Measurements from ENCODE around the gene RPL9.
"Not testable (repeated sequence)": the region's sequence is repeated elsewhere in the genome, so short reads cannot be mapped to it uniquely, and the experiment has no call there.

The RPL9 gene

DNA sequence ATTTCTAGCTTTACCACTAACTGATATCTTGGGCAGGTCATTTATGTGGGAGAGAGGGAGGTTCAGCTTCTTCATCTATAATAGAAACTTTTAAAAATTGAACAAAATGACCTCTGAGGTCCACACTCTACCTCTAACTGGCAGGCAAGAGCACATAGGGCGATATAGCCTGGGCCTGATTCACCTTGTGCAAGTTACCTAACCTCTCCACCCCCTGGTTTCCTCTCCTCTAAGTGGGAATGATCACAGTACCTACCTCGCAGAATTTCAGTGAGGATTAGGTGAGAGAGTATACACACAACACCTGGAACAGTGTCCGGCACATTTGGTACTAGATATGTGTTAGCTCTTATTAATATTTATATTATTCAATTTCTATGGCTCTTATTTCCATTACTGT lies 36.5 kb downstream of the RPL9 start:
- DNase-seq: no peak

DNA sequence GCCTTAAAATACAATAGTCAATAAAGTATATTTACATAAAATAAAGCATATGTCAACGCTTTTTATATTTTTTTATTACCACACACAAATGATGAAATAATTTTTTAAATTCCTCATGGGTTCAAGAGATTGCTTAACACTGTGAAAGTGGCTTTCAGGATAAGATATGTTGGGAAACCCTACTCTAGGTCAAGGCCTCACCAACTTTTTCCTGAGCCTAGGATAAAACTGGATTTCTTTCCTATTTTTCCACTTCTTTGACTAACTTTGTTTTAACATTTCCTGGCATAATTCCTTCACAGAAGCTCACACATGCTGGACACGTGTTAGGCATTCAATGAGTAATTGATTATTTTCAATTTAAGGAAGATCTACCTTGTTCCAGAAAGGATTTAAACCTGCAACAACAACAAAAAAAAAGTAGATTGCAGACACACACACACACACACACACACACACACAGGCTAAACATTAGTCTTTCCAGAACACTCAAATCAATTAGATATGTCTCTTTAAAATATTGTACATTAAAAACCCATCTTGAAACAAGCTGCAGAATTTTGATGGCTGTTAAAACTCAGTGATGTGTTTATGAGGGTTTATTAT lies 42.9 kb downstream of the RPL9 start:
- no peak for DNase-seq

DNA sequence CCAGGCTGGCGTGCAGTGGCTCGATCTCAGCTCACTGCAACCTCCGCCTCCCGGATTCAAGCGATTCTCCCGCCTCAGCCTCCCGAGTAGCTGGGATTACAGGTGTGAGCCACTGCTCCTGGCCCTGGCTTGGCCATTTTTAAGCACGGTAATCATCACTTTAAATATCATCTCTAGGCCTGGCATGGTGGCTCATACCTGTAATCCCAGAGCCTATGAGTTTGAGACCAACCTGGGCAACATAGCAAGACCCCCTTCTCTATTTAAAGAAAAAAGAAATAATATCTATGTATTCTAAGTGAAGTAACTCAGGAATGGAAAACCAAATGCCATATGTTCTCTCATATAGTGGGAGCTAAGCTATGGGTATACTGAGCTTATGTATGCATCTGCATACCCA lies 47.2 kb downstream of the RPL9 start:
- not testable (repeated sequence) for DNase-seq

DNA sequence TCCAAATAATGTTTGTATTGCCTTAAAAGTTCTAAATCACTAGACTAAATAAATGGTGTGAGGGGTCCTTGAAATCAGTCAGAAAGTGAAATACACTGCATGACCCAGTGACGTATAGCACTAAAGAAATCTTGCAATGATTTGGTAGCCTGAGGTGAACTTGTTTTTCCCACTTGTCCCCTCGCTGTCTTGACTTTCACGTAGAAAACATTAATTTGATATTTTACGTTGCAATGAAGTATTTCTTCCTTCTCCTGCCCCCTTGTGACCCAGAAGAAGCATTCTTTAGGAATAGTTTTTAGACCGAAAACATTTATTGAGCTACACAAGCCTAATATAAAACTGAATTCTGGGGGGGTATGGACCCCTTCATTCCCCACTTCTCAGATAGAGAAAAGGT lies 48.3 kb downstream of the RPL9 start:
- no peak for DNase-seq

DNA sequence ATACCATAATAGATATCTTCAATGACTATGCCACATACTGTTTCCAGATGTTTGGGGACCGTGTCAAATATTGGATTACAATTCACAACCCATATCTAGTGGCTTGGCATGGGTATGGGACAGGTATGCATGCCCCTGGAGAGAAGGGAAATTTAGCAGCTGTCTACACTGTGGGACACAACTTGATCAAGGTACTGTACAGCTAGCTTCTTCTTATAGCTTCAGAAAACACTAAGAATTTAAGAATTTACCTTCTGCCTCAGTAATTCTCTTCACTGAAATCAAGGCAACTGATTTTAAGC lies 51.2 kb downstream of the RPL9 start:
- no peak for DNase-seq

DNA sequence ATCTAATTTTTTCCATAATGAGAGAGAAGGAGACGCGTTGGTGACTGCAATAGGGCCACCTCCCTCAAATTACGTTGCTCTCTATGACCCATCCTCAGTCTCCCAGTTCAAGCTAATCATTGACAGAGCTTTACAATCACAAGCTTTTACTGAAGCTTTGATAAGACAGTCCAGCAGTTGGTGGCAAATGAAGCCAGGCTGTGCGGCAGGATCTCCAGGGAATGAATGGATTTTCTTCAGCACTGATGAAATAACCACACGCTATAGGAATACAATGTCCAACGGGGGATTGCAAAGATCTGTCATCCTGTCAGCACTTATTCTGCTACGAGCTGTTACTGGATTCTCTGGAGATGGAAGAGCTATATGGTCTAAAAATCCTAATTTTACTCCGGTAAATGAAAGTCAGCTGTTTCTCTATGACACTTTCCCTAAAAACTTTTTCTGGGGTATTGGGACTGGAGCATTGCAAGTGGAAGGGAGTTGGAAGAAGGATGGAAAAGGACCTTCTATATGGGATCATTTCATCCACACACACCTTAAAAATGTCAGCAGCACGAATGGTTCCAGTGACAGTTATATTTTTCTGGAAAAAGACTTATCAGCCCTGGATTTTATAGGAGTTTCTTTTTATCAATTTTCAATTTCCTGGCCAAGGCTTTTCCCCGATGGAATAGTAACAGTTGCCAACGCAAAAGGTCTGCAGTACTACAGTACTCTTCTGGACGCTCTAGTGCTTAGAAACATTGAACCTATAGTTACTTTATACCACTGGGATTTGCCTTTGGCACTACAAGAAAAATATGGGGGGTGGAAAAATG lies 51.7 kb downstream of the RPL9 start, which contains the start of gene KLB:
KLB (plus strand) TSS at position 168 of the 821 bp plus-strand sequence; CDS start at position 188, 20 bp downstream.
- no peak for DNase-seq

Measured in activated T-cell treated with anti-CD3 and anti-CD28 coated beads for 4 hours (primary cell).